Dendritic cell treated with granulocyte-macrophage colony-stimulating factor and Interleukin-4, amounts not matched to agents 40 ng/mL and 50 ng/mL, for 4 days (primary cell): ENCODE data around the gene LONP1.
"Not testable (repeated sequence)": the region's sequence is repeated elsewhere in the genome, so short reads cannot be mapped to it uniquely, and the experiment has no call there.

Source experiments
- H3K27ac Mint-ChIP-seq: one replicate; pipeline ENCODE4 v1.8.0; 2022; ENCODE audit warnings: mild to moderate bottlenecking, mixed read lengths
- H3K27me3 Mint-ChIP-seq: one replicate; pipeline ENCODE4 v1.8.0; 2022; ENCODE audit warnings: mild to moderate bottlenecking, mixed read lengths
- H3K36me3 Mint-ChIP-seq: one replicate; pipeline ENCODE4 v1.8.0; 2022; ENCODE audit warnings: low read depth, mixed read lengths
- H3K4me1 Mint-ChIP-seq: one replicate; pipeline ENCODE4 v1.8.0; 2022; ENCODE audit warnings: low read depth, mixed read lengths
- H3K4me3 Mint-ChIP-seq: one replicate; pipeline ENCODE4 v1.8.0; 2022; ENCODE audit warnings: mild to moderate bottlenecking, moderate library complexity, mixed read lengths
- H3K9me3 Mint-ChIP-seq: one replicate; pipeline ENCODE4 v1.8.0; 2022; ENCODE audit warnings: mixed read lengths
- intact Hi-C: fragments of 100-400 bp; cut with micrococcal nuclease; formaldehyde crosslinking; loops from one replicate; pipeline ENCODE4 v1.15.0; 2022

The LONP1 gene

DNA sequence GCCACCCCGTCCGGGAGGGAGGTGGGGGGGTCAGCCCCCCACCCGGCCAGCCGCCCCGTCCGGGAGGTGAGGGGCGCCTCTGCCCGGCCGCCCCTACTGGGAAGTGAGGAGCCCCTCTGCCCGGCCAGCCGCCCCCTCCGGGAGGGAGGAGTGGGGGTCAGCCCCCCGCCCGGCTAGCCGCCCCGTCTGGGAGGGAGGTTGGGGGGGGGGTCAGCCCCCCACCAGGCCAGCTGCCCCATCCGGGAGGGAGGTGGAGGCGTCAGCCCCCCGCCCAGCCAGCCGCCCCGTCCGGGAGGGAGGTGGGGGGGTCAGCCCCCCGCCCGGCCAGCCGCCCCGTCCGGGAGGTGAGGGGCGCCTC is 17.9 kb downstream of the LONP1 start:
- intact Hi-C loops, H3K27ac Mint-ChIP-seq, H3K4me3 Mint-ChIP-seq, H3K27me3 Mint-ChIP-seq, H3K4me1 Mint-ChIP-seq, H3K9me3 Mint-ChIP-seq: not testable (repeated sequence)
- H3K36me3 Mint-ChIP-seq = peaks cover 92% of the 10 kb centered on the region

DNA sequence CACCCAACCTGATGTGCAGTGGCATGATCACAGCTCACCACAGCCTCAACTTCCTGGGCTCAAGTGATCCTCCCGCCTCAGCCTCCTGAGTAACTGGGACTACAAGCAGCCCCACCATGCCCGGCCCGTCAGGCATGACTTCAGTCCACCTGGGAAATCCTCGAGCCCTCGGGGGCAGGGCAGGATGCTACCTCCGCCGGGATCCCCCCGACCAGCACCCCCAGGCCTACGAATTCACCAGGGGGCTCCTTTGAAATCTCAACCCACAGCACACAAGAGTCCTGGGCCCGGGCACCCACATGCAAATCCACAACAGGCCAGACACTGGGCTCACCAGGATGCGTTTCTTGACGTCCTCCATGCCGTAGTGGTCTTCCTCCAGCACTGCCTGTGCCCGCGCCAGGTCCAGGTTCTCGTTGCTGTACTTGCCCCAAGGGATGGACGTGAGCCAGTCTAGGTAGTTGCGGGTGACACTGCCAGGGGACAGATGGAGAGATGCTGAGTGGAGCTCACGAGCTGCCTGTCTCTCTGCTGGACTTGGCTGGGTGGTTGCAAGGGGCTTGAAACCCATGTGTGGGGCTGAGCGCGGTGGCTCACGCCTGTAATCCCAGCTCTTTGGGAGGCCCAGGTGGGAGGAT is 19.4 kb downstream of the LONP1 start:
- Mint-ChIP-seq H3K36me3 (peaks cover 92% of the 10 kb centered on the region), H3K9me3 (no peaks in the 10 kb centered on the region), H3K27me3 (no peaks in the 10 kb centered on the region), H3K4me1 (peaks cover 11% of the 10 kb centered on the region), H3K4me3 (no peak overlapping the region), H3K27ac (no peak overlapping the region)
- intact Hi-C loops = no loop called here

DNA sequence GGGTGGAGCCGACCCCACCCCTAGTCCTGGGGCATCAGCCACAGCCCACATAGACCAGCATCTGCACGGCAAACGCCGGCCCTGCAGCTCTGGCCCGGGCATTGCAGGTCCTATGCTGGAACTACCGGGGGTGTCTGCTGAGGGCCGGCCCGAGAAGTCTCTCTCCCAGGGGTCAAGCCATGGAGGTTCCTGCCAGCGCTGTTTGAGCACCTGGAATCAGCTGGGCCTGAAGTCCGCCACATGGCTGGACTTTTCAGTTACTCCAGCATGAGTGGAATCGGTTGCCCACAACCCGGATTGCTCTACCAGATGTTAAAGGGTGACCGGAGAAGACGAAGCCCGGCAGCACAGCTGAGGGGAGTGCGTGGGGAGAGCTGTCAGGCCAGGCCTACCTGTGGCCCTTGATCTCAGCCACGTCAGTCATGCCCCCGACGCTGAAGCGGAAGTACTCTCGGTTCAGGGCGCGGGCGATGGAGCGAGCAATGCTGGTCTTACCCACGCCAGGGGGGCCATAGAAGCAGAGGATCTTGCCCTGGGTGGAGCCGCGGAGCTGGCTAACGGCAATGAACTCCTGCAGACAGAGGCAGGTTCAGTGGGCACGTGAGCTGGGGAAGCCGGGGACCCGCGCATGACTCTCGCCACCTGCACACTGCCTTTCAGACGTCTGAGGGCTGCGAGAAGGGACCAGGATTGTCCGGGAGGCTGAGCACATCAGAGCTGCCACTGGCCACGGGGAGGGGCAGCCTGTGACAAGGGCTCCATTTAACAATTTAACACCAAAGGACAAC is 21.1 kb downstream of the LONP1 start:
- H3K9me3 Mint-ChIP-seq = no peaks in the 10 kb centered on the region
- no peak overlapping the region for H3K27ac Mint-ChIP-seq
- peaks cover 21% of the 10 kb centered on the region for H3K4me1 Mint-ChIP-seq
- H3K4me3 Mint-ChIP-seq = no peak overlapping the region
- intact Hi-C loops = no loop called here
- no peaks in the 10 kb centered on the region for H3K27me3 Mint-ChIP-seq
- peaks cover 94% of the 10 kb centered on the region for H3K36me3 Mint-ChIP-seq

DNA sequence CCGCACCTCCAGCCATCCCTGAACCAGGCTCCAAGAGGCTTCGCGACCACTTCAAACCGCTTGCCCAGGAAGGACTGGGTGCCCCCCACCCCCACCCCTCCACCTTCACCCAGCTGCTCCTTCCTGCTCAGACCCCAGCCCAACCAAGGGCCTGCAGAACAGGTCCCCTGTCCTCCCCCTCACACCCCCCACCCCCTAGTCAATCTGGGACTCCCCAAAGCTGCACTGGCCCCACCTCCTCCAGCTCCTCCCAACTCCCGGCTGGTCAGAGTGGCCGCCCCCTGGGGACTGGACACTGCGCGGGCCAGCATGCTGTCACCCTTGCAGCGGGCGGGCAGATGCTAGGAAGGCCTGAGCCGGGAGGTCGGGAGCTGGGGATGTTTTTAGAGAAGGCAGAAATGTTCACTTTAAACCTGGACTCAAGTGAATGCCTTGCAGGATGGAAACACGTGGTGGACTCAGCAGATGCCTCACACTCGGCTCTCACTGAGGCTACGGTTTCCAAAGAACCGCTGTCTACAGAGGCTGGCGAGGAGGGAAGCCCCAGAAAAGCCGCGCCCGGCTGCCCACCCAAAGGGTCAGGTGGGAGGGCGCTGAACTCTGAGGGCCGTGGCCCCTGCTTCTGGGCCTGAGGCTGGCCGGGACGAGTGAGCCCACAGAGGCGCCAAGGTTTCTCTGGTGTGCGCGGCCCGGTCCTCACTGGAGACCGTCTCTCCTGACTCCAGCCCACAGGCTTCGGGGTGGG is 21.9 kb downstream of the LONP1 start:
- peaks cover 22% of the 10 kb centered on the region for H3K4me1 Mint-ChIP-seq
- peaks cover 94% of the 10 kb centered on the region for H3K36me3 Mint-ChIP-seq
- H3K9me3 Mint-ChIP-seq = no peaks in the 10 kb centered on the region
- H3K27me3 Mint-ChIP-seq = no peaks in the 10 kb centered on the region
- intact Hi-C loops = no loop called here
- H3K4me3 Mint-ChIP-seq = no peak overlapping the region
- H3K27ac Mint-ChIP-seq = no peak overlapping the region

DNA sequence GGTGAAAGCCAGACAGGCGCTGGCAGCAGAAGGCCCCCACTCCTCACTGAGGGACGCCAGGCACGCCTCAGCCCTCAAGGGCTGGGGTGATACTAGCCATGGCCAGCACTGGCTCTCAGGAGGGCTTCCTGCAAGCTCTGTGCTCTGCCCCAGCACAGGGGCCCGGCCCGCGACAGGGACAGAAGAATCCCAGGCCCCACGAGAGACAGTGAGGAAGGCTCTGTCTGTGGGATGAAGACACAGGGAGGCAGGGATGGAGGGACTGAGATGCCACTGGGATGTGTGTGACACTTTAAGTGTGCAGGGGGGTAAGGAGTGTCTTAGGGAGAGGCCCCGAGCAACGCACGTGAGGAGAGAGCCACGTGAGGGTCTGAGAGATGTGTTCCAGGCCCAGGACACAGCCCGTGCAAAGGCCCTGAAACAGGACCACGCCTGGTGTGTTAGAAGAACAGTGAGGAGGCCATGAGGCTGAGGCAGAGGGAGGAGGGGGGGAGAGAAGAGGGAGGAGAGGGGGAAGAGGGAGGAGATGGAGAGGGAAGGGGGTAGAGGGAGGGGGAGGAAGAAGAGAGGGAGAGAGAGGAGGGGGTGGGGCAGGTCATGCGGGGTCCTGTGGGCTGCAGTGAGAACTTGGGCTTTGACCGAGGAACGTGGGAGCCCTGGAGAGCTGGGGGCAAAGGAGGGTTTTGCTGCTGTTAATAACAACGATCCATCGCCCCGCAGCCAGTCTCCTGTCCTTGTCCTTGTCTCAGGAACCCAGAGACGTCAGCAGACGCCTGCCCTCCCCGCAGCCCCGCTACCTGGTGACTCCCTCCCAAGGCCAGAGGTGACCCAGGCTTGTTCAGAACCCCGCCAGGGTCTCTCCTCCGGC is 22.7 kb downstream of the LONP1 start:
- Mint-ChIP-seq H3K27ac (no peak overlapping the region), H3K36me3 (peaks cover 98% of the 10 kb centered on the region), H3K9me3 (no peaks in the 10 kb centered on the region), H3K27me3 (no peaks in the 10 kb centered on the region), H3K4me3 (no peak overlapping the region), H3K4me1 (peaks cover 28% of the 10 kb centered on the region)
- intact Hi-C loops = no loop called here

DNA sequence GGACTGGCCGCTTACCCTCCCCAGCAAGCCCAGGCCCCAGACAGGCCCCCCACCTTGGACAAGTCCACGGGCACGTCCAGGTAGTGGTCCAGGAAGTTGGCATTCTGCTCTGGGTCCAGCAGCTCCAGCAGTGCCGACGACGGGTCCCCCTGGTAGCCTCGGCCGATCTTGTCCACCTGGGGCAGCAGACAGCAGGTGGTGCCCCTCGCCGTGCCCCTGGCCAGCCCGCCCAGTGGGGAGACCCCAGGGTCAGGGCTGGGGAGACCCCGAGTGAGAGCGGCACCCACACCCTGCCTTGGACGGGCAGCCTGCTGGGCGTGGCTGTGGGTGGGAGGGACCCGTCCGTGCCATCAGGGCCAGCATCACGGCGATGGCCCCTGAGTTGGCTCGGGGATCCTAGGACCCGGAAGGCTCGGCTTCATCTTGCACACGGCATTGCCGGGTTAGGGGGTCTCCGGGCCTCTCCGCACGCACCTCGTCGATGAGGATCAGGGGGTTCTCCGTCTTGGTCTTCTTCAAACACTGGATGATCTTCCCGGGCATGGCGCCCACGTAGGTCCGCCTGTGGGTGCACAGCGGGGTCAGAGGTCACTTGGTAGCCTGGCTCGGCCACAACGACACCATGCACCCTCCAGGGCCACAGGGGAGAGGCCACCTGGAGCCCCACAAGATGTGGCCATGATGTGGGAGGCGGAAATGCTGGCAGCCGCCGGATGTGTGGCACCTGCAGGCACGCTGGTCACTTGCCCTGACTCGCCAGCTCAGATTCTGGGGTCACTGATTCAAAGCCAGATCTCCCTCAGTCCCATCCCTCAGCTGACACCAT is 23.5 kb downstream of the LONP1 start:
- no peak overlapping the region for H3K4me3 Mint-ChIP-seq
- no peaks in the 10 kb centered on the region for H3K9me3 Mint-ChIP-seq
- H3K4me1 Mint-ChIP-seq = peaks cover 36% of the 10 kb centered on the region
- peaks cover 100% of the 10 kb centered on the region for H3K36me3 Mint-ChIP-seq
- H3K27me3 Mint-ChIP-seq = no peaks in the 10 kb centered on the region
- intact Hi-C loops = no loop called here
- no peak overlapping the region for H3K27ac Mint-ChIP-seq

DNA sequence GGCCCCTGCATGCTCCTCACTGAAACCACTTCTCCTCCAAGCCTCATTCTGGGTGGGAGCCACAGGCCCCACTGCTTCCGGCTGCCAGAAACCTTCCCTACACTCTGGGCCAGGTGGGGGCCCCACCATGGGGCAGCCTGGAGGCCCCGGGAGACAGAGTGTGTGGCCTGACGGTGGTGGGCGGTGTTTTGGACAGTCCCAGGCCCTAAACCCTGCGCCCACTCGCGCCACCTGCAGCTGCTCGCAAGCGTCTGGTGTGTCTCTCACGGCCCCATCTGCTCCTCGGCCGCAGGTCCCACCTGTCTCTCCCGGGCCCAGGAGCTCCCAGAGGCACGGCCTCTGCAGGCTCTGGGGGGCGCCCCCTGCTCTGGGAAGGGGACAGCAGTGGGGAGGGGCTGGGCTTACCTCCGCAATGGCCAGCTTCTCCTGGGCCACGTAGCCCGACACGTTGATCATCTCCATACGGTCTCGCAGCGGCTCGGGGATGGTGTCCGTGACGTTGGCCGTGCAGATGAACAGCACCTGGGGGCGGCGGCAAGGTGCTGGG is 24.2 kb downstream of the LONP1 start:
- no peak overlapping the region for H3K4me3 Mint-ChIP-seq
- no peaks in the 10 kb centered on the region for H3K9me3 Mint-ChIP-seq
- intact Hi-C loops = no loop called here
- H3K36me3 Mint-ChIP-seq = peaks cover 100% of the 10 kb centered on the region
- H3K4me1 Mint-ChIP-seq = peaks cover 42% of the 10 kb centered on the region
- no peaks in the 10 kb centered on the region for H3K27me3 Mint-ChIP-seq
- no peak overlapping the region for H3K27ac Mint-ChIP-seq

DNA sequence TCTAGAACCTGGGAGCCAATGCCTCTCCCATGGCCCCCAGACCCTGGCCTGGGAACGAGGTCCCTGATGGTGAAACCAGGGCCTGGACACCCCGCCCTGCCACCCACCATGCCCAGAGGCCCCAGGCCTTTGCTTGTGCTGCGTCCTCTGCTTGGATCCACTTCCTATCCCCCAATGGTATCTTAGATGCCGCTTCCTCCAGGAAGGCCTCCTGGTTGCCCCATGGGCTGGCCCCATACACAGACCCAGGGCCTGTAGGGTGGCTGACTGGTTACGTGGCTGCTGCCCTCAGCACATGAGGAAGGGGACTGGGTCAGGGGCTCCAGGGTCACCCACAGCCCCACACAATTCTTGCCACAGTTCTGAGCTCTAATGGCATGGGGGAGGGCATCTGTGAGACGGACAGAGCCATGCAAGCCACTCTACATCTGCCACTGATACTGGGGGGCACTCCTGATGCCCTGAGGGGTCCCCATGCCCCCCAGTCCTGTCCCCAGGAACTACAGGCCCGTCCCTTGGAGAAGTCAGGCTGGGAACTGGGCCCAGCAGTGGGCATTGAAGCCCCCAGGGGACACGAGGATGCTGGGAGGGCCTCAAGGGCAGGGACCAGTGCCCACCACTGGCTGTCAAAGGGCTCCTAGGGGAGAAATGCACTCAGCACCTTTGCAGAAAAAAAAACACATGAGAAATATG is 24.8 kb downstream of the LONP1 start:
- Mint-ChIP-seq H3K27ac (no peak overlapping the region), H3K4me3 (no peak overlapping the region), H3K4me1 (peaks cover 47% of the 10 kb centered on the region), H3K9me3 (no peaks in the 10 kb centered on the region), H3K27me3 (no peaks in the 10 kb centered on the region), H3K36me3 (peaks cover 100% of the 10 kb centered on the region)
- intact Hi-C loops = no loop called here

DNA sequence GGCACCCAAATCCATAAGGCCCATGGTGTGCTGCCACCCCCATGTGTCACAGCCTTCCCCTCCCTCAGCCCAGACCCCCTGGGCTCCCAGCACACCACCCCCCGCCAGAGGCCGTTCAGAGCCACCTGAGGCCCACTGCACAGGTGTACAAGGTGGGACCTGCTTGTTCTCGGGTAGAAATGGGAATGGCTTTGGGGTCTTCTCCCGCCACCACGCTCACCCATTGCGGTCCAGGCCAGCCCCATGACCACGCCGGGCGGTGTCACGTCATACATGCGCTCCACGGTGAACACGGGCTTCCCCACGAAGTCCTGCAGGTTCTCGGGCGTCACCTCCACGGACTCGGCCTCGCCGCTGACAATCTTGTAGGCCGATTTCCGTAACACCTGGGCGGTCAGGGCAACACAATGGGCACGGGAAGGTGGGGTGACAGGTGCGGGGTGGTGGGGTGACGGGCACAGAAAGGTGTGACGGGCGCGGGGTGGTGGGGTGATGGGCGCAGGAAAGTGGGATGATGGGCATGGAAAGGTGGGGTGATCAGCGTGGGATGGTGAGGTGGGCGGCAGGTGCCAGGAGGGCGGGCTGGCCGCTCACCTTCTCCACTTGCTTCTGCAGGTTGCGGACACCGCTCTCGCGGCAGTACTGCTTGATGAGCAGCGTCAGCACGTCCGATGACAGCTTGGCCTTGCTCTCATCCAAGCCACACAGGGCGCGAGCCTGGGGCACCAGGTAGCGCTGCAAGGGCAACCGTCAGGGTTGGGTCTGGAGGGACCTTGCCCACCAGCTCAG is 25.6 kb downstream of the LONP1 start:
- Mint-ChIP-seq H3K4me3 (no peak overlapping the region), H3K4me1 (peaks cover 47% of the 10 kb centered on the region), H3K36me3 (peaks cover 93% of the 10 kb centered on the region), H3K9me3 (no peaks in the 10 kb centered on the region), H3K27ac (no peak overlapping the region), H3K27me3 (no peaks in the 10 kb centered on the region)
- intact Hi-C loops = no loop called here

DNA sequence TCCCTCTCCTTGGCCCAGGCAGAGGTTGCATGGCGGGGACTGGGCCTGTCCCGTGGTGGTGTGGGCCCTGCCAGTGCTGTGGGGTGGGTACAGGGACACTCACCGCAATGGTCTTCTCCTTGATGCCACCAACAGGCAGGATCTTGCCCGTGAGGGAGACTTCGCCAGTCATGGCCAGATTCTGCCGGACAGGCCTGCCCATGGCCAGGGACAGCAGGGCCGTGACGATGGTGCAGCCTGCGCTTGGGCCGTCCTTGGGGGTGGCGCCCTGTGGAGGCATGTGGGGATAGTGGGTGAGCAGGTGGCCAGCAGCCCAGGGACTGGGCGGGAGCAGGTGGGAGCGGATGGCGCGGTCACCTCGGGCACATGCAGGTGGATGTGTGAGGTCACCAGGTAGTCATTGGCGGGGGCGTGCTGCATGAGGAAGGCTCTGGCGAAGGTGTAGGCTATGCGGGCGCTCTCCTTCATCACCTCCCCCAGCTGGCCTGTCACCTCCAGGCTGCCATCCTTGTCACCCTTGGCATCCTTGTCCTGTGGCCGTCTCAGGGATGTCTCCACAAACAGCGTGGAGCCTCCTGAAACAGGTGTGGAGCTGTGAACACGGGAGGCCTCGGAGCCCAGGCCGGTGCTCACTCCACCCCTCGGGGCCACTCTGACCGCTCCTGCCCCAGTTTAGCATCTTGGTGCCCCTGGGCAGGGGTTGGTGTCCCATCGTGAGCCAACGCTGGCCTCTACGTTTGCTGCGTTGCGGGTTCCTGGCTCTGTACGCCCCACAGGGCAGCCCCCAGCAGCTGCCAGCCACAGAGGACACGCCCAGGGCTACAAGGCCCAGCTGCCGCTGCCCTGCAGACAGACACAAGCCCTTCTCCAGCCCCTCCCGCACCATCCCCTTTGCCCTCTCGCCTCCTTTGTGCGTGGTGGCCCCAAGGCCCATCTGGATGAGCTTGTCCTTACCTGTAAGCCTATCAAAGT is 26.5 kb downstream of the LONP1 start:
- Mint-ChIP-seq H3K9me3 (no peaks in the 10 kb centered on the region), H3K27me3 (no peaks in the 10 kb centered on the region), H3K4me1 (peaks cover 48% of the 10 kb centered on the region), H3K27ac (no peak overlapping the region), H3K4me3 (no peak overlapping the region), H3K36me3 (peaks cover 84% of the 10 kb centered on the region)
- intact Hi-C loops = no loop called here

DNA sequence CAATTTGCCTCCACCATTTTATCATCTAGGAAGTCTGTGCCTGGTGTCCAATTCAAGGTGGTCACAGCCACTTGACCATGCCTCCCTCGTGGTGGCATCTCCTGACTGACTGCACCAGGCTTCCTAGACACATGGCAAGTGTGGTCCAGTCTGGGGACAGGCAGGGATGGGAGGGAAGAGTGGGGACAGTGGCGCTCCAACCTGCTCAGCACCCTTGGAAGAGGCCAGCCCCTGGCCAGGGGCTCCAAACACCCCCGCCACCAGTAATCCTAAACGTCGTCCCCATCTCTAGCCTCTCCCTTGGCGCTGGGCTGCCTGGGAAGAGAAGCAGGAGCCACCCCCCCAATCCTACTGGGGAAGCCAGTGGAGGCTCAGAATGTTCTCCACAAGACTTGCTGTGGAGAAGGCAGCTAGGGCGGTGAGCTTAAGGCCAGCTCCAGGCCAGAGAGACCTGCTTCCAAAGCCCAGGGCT is 27.2 kb downstream of the LONP1 start:
- H3K36me3 Mint-ChIP-seq = peaks cover 77% of the 10 kb centered on the region
- H3K27me3 Mint-ChIP-seq = no peaks in the 10 kb centered on the region
- H3K4me3 Mint-ChIP-seq = no peak overlapping the region
- H3K4me1 Mint-ChIP-seq = peaks cover 54% of the 10 kb centered on the region
- H3K9me3 Mint-ChIP-seq = no peaks in the 10 kb centered on the region
- H3K27ac Mint-ChIP-seq = no peak overlapping the region
- intact Hi-C loops = no loop called here
